DOHH2 (cell line): Measurements from ENCODE around the gene PRKAB1.

Experiments
- H3F3A ChIP-seq: fragments of 200-600 bp; sonication (generic), shearing (Covaris generic); 2 replicates; pipeline ENCODE4 v1.6.0; 2016; ENCODE audit warnings: antibody characterized with exemption, mild to moderate bottlenecking; ENCODE audit not compliant: control insufficient read depth, insufficient read depth
- H3K27ac ChIP-seq: fragments of 200-600 bp; sonication (generic); 2 replicates; pipeline ENCODE4 v1.5.1; 2014; ENCODE audit warnings: low read depth, mild to moderate bottlenecking, low read length, moderate library complexity
- H3K27me3 ChIP-seq: fragments of 200-600 bp; sonication (generic); 2 replicates; pipeline ENCODE4 v1.6.1; 2014; ENCODE audit warnings: mild to moderate bottlenecking, low read length, mixed read lengths; ENCODE audit not compliant: control insufficient read depth
- H3K36me3 ChIP-seq: fragments of 200-600 bp; sonication (generic); 2 replicates; pipeline ENCODE4 v1.6.1; 2014; ENCODE audit warnings: mild to moderate bottlenecking, low read length, moderate library complexity, mixed read lengths; ENCODE audit not compliant: control insufficient read depth
- H3K4me1 ChIP-seq: fragments of 200-600 bp; sonication (generic); 2 replicates; pipeline ENCODE4 v1.6.1; 2014; ENCODE audit warnings: mild to moderate bottlenecking, low read length, mixed read lengths; ENCODE audit not compliant: control insufficient read depth
- H3K4me2 ChIP-seq: fragments of 200-600 bp; sonication (generic); 2 replicates; pipeline ENCODE4 v1.6.0; 2014; ENCODE audit warnings: mild to moderate bottlenecking, low read length, moderate library complexity
- H3K4me3 ChIP-seq: fragments of 200-600 bp; sonication (generic); 2 replicates; pipeline ENCODE4 v1.5.1; 2014; ENCODE audit warnings: mild to moderate bottlenecking, low read length, mixed read lengths
- H3K79me2 ChIP-seq: fragments of 200-600 bp; sonication (generic); 2 replicates; pipeline ENCODE4 v1.6.1; 2014; ENCODE audit warnings: mild to moderate bottlenecking, low read length, mixed read lengths; ENCODE audit not compliant: control insufficient read depth
- H3K9me2 ChIP-seq: fragments of 200-600 bp; sonication (generic); replicated peaks from 2 replicates; pipeline ENCODE4 v1.6.1; 2014; ENCODE audit warnings: mild to moderate bottlenecking, low read length, mixed read lengths; ENCODE audit not compliant: control insufficient read depth
- H3K9me3 ChIP-seq: fragments of 200-600 bp; sonication (generic); 2 replicates; pipeline ENCODE4 v1.6.1; 2014; ENCODE audit warnings: antibody characterized with exemption, low read length, mixed read lengths; ENCODE audit not compliant: control insufficient read depth, insufficient read depth
- H4K20me1 ChIP-seq: fragments of 200-600 bp; sonication (generic); 2 replicates; pipeline ENCODE4 v1.6.0; 2014; ENCODE audit warnings: low read depth, mild to moderate bottlenecking, antibody characterized with exemption, low read length, moderate library complexity; ENCODE audit not compliant: control insufficient read depth, insufficient read depth
- EZH2phosphoT487 ChIP-seq: fragments of 200-600 bp; sonication (generic); IDR thresholded peaks from 2 replicates; pipeline ENCODE4 v1.6.1; 2017; ENCODE audit warnings: borderline replicate concordance, mild to moderate bottlenecking, antibody characterized with exemption, low read length, moderate library complexity, mixed read lengths
- TF ChIP-seq, protein P1 (sequence below): fragments of 200-600 bp; sonication (generic); IDR thresholded peaks from one replicate; pipeline ENCODE4 v1.5.1; 2014; ENCODE audit warnings: antibody characterized with exemption, mild to moderate bottlenecking, low read depth, low read length; ENCODE audit not compliant: poor library complexity, severe bottlenecking

PRKAB1 gene

DNA sequence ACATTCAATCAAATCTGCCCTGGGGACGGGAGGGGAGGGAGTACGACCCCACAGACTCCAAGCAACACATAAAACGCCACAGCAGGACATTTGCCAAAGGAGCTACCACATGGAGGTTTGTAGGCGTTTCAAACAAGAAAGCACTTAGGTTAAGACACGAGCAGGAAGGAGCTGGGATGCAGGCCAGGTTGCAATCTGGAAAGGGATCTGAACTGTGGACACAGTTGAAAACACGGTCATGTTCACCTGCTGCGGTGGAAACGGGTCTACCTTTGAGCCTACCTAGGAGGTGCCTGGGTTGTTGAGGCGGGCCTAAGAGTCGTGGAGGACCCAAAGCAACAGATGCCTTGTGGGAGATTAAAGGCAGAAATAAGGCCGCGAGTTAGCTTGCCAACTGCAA lies 18.4 kb downstream of the PRKAB1 start:
- Histone ChIP-seq H3K79me2 (no peaks in the 10 kb centered on the region), H3K27me3 (no peaks in the 10 kb centered on the region), H3K9me2 (no peaks in the 10 kb centered on the region), H3K36me3 (peaks cover 61% of the 10 kb centered on the region), H3K4me2 (no peak overlapping the region), H4K20me1 (no peaks in the 10 kb centered on the region), H3K9me3 (no peaks in the 10 kb centered on the region), H3K27ac (no peak overlapping the region), H3K4me3 (no peak overlapping the region), H3F3A (peaks cover 9% of the 10 kb centered on the region), H3K4me1 (peaks cover 22% of the 10 kb centered on the region)
- TF ChIP-seq, protein P1, sequence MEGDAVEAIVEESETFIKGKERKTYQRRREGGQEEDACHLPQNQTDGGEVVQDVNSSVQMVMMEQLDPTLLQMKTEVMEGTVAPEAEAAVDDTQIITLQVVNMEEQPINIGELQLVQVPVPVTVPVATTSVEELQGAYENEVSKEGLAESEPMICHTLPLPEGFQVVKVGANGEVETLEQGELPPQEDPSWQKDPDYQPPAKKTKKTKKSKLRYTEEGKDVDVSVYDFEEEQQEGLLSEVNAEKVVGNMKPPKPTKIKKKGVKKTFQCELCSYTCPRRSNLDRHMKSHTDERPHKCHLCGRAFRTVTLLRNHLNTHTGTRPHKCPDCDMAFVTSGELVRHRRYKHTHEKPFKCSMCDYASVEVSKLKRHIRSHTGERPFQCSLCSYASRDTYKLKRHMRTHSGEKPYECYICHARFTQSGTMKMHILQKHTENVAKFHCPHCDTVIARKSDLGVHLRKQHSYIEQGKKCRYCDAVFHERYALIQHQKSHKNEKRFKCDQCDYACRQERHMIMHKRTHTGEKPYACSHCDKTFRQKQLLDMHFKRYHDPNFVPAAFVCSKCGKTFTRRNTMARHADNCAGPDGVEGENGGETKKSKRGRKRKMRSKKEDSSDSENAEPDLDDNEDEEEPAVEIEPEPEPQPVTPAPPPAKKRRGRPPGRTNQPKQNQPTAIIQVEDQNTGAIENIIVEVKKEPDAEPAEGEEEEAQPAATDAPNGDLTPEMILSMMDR: no peak
- TF ChIP-seq EZH2phosphoT487: no peak

DNA sequence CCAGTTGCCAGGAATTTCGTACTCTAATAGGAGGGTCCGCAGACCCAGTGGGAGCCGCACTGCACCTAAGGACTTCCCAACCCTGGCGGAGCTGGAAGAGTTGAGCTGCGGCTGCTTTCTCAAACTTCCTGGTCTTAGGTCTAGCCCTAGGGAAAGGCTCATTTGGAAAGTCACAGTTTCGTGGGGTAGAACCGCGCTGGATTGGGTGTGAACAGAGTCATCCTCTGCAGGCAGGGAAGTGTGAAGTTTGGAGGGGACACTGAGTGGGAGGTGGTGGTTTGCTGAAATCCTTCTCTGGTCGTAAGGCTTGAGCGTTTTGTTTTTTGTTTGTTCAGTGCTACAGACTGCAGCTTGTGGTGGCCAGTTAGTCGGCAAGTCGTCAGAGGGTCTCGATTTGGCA lies 18.8 kb downstream of the PRKAB1 start:
- H3K4me2 ChIP-seq: no peak overlapping the region
- no peak overlapping the region for H3K4me3 ChIP-seq
- no peaks in the 10 kb centered on the region for H4K20me1 ChIP-seq
- no peaks in the 10 kb centered on the region for H3K27me3 ChIP-seq
- H3K79me2 ChIP-seq: no peaks in the 10 kb centered on the region
- peaks cover 7% of the 10 kb centered on the region for H3F3A ChIP-seq
- peaks cover 17% of the 10 kb centered on the region for H3K4me1 ChIP-seq
- TF ChIP-seq, protein P1: no peak
- TF ChIP-seq EZH2phosphoT487: no peak
- H3K9me3 ChIP-seq: no peaks in the 10 kb centered on the region
- peaks cover 59% of the 10 kb centered on the region for H3K36me3 ChIP-seq
- no peaks in the 10 kb centered on the region for H3K9me2 ChIP-seq
- no peak overlapping the region for H3K27ac ChIP-seq

DNA sequence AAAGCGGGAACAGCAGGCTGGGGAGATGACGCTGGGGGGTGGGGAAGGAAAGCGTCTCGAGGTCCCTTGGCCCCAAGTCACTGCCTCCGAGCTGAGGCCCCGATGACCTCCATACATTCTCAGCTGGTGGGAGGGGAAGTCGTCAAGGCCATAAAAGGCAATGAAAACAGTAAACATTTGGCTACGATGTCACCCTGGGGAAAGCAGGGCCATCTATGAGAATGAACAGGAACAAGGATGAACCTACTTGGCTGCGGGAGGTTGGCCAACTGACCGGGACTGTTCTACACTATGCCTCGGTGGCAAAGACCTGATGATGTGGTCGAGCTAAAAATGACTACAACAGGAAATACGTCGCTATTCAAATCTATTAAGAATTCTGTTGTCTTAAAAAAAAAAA lies 19.5 kb downstream of the PRKAB1 start:
- Histone ChIP-seq H3K9me2 (no peaks in the 10 kb centered on the region), H3K4me2 (no peak overlapping the region), H3K9me3 (no peaks in the 10 kb centered on the region), H4K20me1 (no peaks in the 10 kb centered on the region), H3K79me2 (no peaks in the 10 kb centered on the region), H3F3A (peaks cover 3% of the 10 kb centered on the region), H3K27me3 (no peaks in the 10 kb centered on the region), H3K4me1 (peaks cover 11% of the 10 kb centered on the region), H3K4me3 (no peak overlapping the region), H3K36me3 (peaks cover 57% of the 10 kb centered on the region), H3K27ac (no peak overlapping the region)
- TF ChIP-seq, protein P1: no peak
- TF ChIP-seq EZH2phosphoT487: no peak
